Measurements from ENCODE around the gene MDFIC2. TPM values are rescaled to one million over a fixed set of nuclear protein-coding genes. Genes with fewer than 3 reads are reported as not detected.

Gene MDFIC2
- total and polyA plus RNA-seq, 4 donors: not detected

DNA sequence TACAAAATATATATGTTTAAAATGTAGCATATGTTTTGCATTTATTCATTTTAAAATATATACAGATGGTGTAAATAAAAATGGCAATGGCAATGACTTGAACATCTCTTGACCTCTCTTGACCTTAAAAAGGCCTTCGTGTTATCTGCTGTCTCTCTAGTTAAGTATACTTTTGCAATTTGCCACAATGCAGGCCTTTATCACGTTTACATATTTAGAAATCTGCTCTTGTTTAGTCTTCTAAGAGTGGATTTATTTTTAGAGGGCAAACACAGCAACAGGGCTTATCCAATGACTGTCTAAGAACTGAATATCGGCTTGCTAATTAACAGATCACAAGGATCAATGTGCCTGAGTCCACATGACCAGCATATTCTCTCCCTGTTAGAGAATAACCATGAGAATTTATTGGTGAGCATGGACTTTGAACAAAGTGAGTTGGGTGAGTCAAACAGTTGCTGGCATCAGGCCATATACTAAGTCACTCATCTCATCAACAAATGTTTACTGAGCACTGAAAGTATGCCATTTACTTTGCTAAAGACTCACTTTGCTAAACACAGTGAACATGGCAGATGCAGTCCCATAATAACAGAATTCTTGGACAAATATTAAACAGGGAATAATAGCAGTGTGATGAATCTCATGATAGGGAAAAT is 48.2 kb downstream of the MDFIC2 start:
- 15% methylated on average over 3 of the region's 3 CpGs for WGBS
- H3K27ac ChIP-seq (ENCODE audit: low read depth in 1 of 2, low read length in 2 of 2): peak overlapping the region; percentile 15 to 47
- no peak overlapping the region for H3K9ac ChIP-seq (ENCODE audit: low read depth in 1 of 2, low read length in 2 of 2)
- TF ChIP-seq EGR1 (IDR thresholded peaks at IDR 0.05; ENCODE audit: low read depth in 2 of 2) (peak in 1 of 2 donors; percentile 20), YY1 (IDR thresholded peaks at IDR 0.05) (peak; percentile 35), GABPA (IDR thresholded peaks at IDR 0.05 in 1 of 2, conservative IDR thresholded peaks at IDR 0.05 in 1 of 2) (no peak), HNF4G (IDR thresholded peaks at IDR 0.05) (peak; percentile 90), RAD21 (IDR thresholded peaks at IDR 0.05) (peak in 1 of 2 donors; percentile 14), TAF1 (conservative IDR thresholded peaks at IDR 0.05) (no peak), FOXA2 (IDR thresholded peaks at IDR 0.05) (peak; percentile 69), NR2F2 (IDR thresholded peaks at IDR 0.05) (peak; percentile 30), RXRA (IDR thresholded peaks at IDR 0.05) (peak; percentile 82 to 86), FOXA1 (IDR thresholded peaks at IDR 0.05) (peak; percentile 54), SP1 (IDR thresholded peaks at IDR 0.05) (peak; percentile 94), HNF4A (conservative IDR thresholded peaks at IDR 0.05) (peak; percentile 93 to 94), JUND (IDR thresholded peaks at IDR 0.05) (peak; percentile 83 to 92)
- TF ChIP-seq, protein P1, sequence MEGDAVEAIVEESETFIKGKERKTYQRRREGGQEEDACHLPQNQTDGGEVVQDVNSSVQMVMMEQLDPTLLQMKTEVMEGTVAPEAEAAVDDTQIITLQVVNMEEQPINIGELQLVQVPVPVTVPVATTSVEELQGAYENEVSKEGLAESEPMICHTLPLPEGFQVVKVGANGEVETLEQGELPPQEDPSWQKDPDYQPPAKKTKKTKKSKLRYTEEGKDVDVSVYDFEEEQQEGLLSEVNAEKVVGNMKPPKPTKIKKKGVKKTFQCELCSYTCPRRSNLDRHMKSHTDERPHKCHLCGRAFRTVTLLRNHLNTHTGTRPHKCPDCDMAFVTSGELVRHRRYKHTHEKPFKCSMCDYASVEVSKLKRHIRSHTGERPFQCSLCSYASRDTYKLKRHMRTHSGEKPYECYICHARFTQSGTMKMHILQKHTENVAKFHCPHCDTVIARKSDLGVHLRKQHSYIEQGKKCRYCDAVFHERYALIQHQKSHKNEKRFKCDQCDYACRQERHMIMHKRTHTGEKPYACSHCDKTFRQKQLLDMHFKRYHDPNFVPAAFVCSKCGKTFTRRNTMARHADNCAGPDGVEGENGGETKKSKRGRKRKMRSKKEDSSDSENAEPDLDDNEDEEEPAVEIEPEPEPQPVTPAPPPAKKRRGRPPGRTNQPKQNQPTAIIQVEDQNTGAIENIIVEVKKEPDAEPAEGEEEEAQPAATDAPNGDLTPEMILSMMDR (IDR thresholded peaks at IDR 0.05; ENCODE audit: low read depth, low read length, missing input control): no peak
- TF ChIP-seq, protein P2, sequence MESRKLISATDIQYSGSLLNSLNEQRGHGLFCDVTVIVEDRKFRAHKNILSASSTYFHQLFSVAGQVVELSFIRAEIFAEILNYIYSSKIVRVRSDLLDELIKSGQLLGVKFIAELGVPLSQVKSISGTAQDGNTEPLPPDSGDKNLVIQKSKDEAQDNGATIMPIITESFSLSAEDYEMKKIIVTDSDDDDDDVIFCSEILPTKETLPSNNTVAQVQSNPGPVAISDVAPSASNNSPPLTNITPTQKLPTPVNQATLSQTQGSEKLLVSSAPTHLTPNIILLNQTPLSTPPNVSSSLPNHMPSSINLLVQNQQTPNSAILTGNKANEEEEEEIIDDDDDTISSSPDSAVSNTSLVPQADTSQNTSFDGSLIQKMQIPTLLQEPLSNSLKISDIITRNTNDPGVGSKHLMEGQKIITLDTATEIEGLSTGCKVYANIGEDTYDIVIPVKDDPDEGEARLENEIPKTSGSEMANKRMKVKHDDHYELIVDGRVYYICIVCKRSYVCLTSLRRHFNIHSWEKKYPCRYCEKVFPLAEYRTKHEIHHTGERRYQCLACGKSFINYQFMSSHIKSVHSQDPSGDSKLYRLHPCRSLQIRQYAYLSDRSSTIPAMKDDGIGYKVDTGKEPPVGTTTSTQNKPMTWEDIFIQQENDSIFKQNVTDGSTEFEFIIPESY (IDR thresholded peaks at IDR 0.05): peak; percentile 71
- TF ChIP-seq, protein P3, sequence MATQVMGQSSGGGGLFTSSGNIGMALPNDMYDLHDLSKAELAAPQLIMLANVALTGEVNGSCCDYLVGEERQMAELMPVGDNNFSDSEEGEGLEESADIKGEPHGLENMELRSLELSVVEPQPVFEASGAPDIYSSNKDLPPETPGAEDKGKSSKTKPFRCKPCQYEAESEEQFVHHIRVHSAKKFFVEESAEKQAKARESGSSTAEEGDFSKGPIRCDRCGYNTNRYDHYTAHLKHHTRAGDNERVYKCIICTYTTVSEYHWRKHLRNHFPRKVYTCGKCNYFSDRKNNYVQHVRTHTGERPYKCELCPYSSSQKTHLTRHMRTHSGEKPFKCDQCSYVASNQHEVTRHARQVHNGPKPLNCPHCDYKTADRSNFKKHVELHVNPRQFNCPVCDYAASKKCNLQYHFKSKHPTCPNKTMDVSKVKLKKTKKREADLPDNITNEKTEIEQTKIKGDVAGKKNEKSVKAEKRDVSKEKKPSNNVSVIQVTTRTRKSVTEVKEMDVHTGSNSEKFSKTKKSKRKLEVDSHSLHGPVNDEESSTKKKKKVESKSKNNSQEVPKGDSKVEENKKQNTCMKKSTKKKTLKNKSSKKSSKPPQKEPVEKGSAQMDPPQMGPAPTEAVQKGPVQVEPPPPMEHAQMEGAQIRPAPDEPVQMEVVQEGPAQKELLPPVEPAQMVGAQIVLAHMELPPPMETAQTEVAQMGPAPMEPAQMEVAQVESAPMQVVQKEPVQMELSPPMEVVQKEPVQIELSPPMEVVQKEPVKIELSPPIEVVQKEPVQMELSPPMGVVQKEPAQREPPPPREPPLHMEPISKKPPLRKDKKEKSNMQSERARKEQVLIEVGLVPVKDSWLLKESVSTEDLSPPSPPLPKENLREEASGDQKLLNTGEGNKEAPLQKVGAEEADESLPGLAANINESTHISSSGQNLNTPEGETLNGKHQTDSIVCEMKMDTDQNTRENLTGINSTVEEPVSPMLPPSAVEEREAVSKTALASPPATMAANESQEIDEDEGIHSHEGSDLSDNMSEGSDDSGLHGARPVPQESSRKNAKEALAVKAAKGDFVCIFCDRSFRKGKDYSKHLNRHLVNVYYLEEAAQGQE (IDR thresholded peaks at IDR 0.05): peak; percentile 43
- TF ChIP-seq, protein P4, sequence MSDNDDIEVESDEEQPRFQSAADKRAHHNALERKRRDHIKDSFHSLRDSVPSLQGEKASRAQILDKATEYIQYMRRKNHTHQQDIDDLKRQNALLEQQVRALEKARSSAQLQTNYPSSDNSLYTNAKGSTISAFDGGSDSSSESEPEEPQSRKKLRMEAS (IDR thresholded peaks at IDR 0.05): peak; percentile 56
- TF ChIP-seq, protein P5, sequence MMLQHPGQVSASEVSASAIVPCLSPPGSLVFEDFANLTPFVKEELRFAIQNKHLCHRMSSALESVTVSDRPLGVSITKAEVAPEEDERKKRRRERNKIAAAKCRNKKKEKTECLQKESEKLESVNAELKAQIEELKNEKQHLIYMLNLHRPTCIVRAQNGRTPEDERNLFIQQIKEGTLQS (IDR thresholded peaks at IDR 0.05): peak; percentile 47
- no peaks in the 10 kb centered on the region for H3K9me3 ChIP-seq (ENCODE audit: control insufficient read depth in 4 of 4, low read length in 3 of 4)
- H3K4me3 ChIP-seq (ENCODE audit: low read depth in 1 of 3, low read length in 3 of 3): no peak overlapping the region
- no peaks in the 10 kb centered on the region for H3K36me3 ChIP-seq (ENCODE audit: control insufficient read depth in 4 of 4, insufficient read depth in 3 of 4, low read depth in 1 of 4, low read length in 3 of 4)
- no peak for DNase-seq (ENCODE audit: low spot score)
- H3K27me3 ChIP-seq (ENCODE audit: control insufficient read depth in 4 of 4, insufficient read depth in 4 of 4, low read length in 3 of 4): no peaks in the 10 kb centered on the region
- peaks cover 2 to 16% (median 5%) of the 10 kb centered on the region in 4 donors for H3K4me1 ChIP-seq (ENCODE audit: control insufficient read depth in 4 of 4, insufficient read depth in 4 of 4, low read length in 3 of 4)
